CD4-positive, alpha-beta T cell treated with Interleukin-6 at 100 ng/mL for 8 hours (primary cell): ENCODE data around the gene FOXL3.
"Not testable (repeated sequence)": the region's sequence is repeated elsewhere in the genome, so short reads cannot be mapped to it uniquely, and the experiment has no call there.

Experiments
- DNase-seq: peaks from one replicate; pipeline ENCODE4 v3.0.0-alpha.2; 2020; ENCODE audit warnings: mixed read lengths, low spot score

The FOXL3 gene

GRCh38 chr7:289209-289755 is 688 bp upstream of the FOXL3 start:
- no peak for DNase-seq

GRCh38 chr7:290554-291372 is 793 bp downstream of the FOXL3 start:
- DNase-seq, result no peak

- no peak for DNase-seq
These were observed 1.6 kb downstream of the FOXL3 start for GRCh38 chr7:291373-292092.

- no peak for DNase-seq
These were observed 2.3 kb downstream of the FOXL3 start for GRCh38 chr7:292226-292625.

GRCh38 chr7:292826-293225 is 2.9 kb downstream of the FOXL3 start:
- DNase-seq, result no peak

GRCh38 chr7:293681-294439 is 3.9 kb downstream of the FOXL3 start:
- DNase-seq, result no peak

- no peak for DNase-seq
These were observed 4.6 kb downstream of the FOXL3 start for GRCh38 chr7:294440-295154.

GRCh38 chr7:295155-296154 is 5.5 kb downstream of the FOXL3 start:
- no peak for DNase-seq

GRCh38 chr7:296373-296945 is 6.5 kb downstream of the FOXL3 start:
- no peak for DNase-seq

- not testable (repeated sequence) for DNase-seq
These were observed 7.2 kb downstream of the FOXL3 start for GRCh38 chr7:297141-297540.

GRCh38 chr7:297611-298374 is 7.8 kb downstream of the FOXL3 start:
- no peak for DNase-seq

GRCh38 chr7:298375-298702 is 8.4 kb downstream of the FOXL3 start:
- no peak for DNase-seq

- DNase-seq, result no peak
These were observed 8.8 kb downstream of the FOXL3 start for GRCh38 chr7:298743-299142.

GRCh38 chr7:299169-299568 is 9.2 kb downstream of the FOXL3 start:
- no peak for DNase-seq

GRCh38 chr7:299628-300027 is 9.7 kb downstream of the FOXL3 start:
- DNase-seq, result no peak

GRCh38 chr7:300048-300447 is 10.1 kb downstream of the FOXL3 start:
- DNase-seq, result no peak

GRCh38 chr7:300546-301290 is 10.7 kb downstream of the FOXL3 start:
- DNase-seq, result no peak

GRCh38 chr7:301291-302053 is 11.5 kb downstream of the FOXL3 start:
- no peak for DNase-seq
